Endothelial cell of umbilical vein (primary cell): ENCODE results near the gene CAT.

Experiments used
- CTCF ChIP-seq, 2 donors: IDR thresholded peaks; 1 replicate in 1 of 2; 2 replicates in 1 of 2; pipeline ENCODE4 v1.5.1; 2011; ENCODE audit warnings: low read length in 2 of 2, mild to moderate bottlenecking in 2 of 2, moderate library complexity in 2 of 2, control low read depth in 1 of 2, inconsistent platforms in 1 of 2, low read depth in 1 of 2; ENCODE audit not compliant: insufficient read depth in 1 of 2; ENCODE audit errors: extremely low read depth in 1 of 2
- EZH2 ChIP-seq: IDR thresholded peaks from 2 replicates; pipeline ENCODE4 v1.6.1; 2012; ENCODE audit warnings: borderline replicate concordance, low read depth, mild to moderate bottlenecking, moderate library complexity, low read length, inconsistent platforms; ENCODE audit not compliant: severe bottlenecking
- FOS ChIP-seq: IDR thresholded peaks from 2 replicates; pipeline ENCODE4 v1.6.1; 2011; ENCODE audit warnings: mild to moderate bottlenecking, low read length, moderate library complexity, borderline replicate concordance; ENCODE audit not compliant: insufficient read depth
- GATA2 ChIP-seq: IDR thresholded peaks from 2 replicates; pipeline ENCODE4 v1.7.0; 2011; ENCODE audit warnings: low read depth, mild to moderate bottlenecking, moderate library complexity, mixed read lengths, low read length; ENCODE audit not compliant: insufficient read length, insufficient read depth
- JUN ChIP-seq: IDR thresholded peaks from 2 replicates; pipeline ENCODE4 v1.6.1; 2011; ENCODE audit warnings: borderline replicate concordance, low read depth; ENCODE audit not compliant: insufficient read length, insufficient read depth
- MAX ChIP-seq: IDR thresholded peaks from 2 replicates; pipeline ENCODE4 v1.6.1; 2011; ENCODE audit not compliant: insufficient read depth, insufficient read length
- MYC ChIP-seq: IDR thresholded peaks from one replicate; pipeline ENCODE4 v1.6.1; 2011; ENCODE audit warnings: mild to moderate bottlenecking, low read depth, low read length
- POLR2A ChIP-seq: IDR thresholded peaks from 2 replicates; pipeline ENCODE4 v1.6.1; 2012; ENCODE audit warnings: low read depth, mild to moderate bottlenecking, control low read depth, low read length
- POLR2AphosphoS5 ChIP-seq: IDR thresholded peaks from 2 replicates; pipeline ENCODE4 v1.6.1; 2012; ENCODE audit warnings: low read depth, mild to moderate bottlenecking, control low read depth, low read length, moderate library complexity; ENCODE audit not compliant: insufficient read depth

- TF ChIP-seq CTCF (IDR thresholded peaks at IDR 0.05; ENCODE audit: extremely low read depth in 1 of 2, insufficient read depth in 1 of 2, low read depth in 1 of 2, low read length in 2 of 2) (no peak), POLR2AphosphoS5 (peak; percentile 72), EZH2 (no peak), POLR2A (peak; percentile 67), MAX (peak; percentile 27), FOS (no peak), MYC (no peak), JUN (no peak), GATA2 (peak; percentile 18)
These were observed at the start of gene CAT for GRCh38 chr11:34438529-34439507.
